Measurements from ENCODE around the gene ATPAF2.

The ATPAF2 gene

GRCh38 chr17:18038861-18039534 lies at the start of gene ATPAF2, which contains the start of gene GID4:
Gene ATPAF2 (minus strand): TSS chr17:18039168. CDS start chr17:18039013, 155 bp downstream.
Gene GID4 (plus strand): TSS chr17:18039408. CDS start chr17:18039465, 57 bp downstream.
- peak; percentile 97 to 99 for DNase-seq

GRCh38 chr17:18087610-18088491 lies 48.9 kb upstream of the ATPAF2 start, which contains the start of gene DRG2:
Gene DRG2 (plus strand): TSS chr17:18087948. CDS start chr17:18088024, 76 bp downstream.
- peak in 1 of 2 experiments; percentile 61 for DNase-seq

DNA sequence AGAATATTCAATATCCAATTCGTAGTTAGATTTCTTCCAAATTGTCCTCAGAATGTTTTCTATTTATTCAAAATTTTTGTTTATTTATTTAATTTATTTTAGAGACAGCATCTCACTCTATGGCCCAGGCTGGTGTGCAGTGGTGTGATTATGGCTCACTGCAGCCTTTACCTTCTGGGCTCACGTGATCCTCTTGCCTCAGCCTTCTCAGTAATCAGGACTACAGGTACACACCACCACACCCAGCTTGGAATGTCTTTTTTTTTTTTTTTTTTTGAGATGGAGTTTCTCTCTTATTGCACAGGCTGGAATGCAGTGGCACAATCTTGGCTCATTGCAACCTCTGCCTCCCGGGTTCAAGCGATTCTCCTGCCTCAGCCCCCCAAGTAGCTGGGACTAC lies 45.3 kb upstream of the ATPAF2 start:
- no peak for DNase-seq

- no peak for DNase-seq
Observed at GRCh38 chr17:18079543-18079942, 40.6 kb upstream of the ATPAF2 start.

DNA sequence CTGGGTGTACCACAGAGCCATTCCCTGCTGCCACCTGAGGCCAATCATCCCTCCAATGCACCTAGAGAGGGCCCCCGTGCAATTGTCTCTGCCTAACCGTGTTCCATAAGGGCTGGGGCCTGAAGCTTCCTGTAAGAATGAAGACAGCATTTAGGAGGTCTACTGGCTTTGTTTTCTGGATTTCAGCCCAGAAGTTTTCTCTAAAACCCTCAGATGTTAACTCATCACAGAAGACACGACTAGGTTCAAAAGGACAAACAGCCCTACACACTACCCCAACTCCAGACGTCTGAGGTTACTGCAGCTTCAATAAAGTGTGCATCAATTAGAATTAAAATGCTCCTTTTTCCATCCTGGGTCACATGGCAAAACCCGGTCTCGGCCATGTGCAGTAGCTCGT lies 38.0 kb upstream of the ATPAF2 start:
- DNase-seq: no peak

GRCh38 chr17:18074566-18075272 lies 35.8 kb upstream of the ATPAF2 start:
- DNase-seq: no peak

DNA sequence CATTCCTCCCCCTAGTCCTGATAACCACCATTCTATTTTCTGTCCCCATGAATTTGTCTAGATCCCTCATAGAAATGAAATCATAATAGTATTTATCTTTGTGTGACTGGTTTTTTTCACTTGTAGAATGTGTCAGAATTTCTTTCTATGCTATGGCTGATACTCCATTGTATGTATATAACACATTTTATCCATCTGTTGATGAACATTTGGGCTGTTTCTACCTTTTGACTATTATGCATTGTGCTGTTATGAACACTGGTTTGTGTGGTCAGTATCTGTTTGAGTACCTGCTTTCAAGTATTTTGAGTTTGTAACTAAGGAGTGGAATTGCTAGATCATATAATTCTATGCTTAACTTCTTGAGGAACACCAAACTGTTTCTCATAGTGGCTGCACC lies 32.8 kb upstream of the ATPAF2 start:
- DNase-seq: no peak

DNA sequence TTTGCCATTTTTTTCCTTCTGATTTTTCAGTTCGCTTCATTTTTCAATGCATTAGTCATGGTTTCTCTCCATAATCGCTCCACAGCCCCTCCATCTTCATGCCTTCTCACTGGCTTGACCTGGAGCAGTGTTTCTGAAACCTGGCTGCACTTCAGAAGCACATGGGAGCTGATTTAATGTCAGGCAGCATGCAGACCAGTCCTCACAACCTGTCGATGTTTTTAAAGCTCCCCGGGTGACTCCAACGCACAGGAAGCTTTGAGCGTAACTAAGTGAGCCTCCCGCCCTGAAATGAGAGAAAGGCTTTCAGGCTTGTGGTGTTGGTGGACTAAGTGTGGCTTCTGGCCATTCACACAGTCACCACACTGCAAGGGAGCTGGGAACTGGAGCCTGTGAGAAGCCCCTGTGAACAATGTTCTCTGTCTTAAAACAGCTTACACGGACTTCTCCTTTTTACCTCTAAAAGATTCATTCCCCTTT lies 31.9 kb upstream of the ATPAF2 start:
- DNase-seq: no peak

GRCh38 chr17:18069101-18069500 lies 30.1 kb upstream of the ATPAF2 start:
- no peak for DNase-seq

- DNase-seq: no peak
Observed at GRCh38 chr17:18066866-18067265, 27.9 kb upstream of the ATPAF2 start.

GRCh38 chr17:18065546-18065945 lies 26.6 kb upstream of the ATPAF2 start:
- no peak for DNase-seq

GRCh38 chr17:18064053-18064452 lies 25.1 kb upstream of the ATPAF2 start:
- no peak for DNase-seq

DNA sequence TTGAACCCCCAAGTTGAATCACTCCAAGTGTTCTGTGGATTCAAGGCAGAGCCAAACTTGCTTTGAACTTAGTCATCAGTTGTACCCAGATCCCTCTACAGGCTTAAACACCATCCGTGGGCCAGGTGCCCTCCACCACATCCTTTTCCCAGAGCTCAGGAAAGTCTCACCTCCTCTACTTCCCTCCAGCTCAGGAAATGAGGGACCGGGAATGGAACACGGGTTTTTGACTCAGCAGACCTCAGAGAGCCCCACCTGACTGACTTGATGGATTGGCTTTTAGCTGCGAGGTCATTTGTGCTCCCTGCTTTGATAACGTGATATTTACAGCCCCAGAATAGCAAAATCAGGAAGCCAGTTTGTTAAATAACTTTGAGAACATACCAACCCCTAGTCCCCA lies 20.3 kb upstream of the ATPAF2 start:
- no peak for DNase-seq

GRCh38 chr17:18056214-18056613 lies 17.2 kb upstream of the ATPAF2 start:
- no peak for DNase-seq

GRCh38 chr17:18055597-18055996 lies 16.6 kb upstream of the ATPAF2 start:
- no peak for DNase-seq

DNA sequence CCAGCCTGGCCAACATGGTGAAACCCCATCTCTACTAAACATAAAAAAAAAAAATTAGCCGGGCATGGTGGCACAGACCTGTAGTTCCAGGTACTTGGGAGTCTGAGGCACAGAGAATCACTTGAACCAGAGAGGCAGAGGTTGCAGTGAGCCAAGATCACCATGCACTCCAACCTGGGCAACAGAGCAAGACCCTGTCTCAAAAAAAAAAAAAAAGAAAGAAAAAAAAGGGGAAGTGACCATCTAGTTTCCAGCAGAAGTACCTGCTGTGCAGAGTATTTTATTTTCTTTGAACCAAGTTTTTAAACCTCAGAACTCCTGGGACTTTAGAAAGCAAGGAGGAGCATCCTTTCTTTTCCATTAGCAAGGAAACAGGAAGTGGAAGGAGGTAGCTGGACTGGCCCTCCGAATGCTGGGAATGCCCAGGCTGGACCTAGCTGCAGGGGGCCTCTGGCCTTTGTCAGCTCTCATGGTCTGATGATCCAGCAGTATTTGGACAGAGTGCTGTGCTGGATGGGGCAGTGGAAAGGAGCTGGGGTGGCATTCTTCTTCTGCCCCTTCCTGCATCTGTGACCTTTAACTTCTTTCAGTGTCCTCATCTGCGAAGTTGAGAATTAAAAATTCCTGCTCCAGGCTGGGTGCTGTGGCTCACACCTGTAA lies 6.9 kb upstream of the ATPAF2 start:
- no peak for DNase-seq

DNA sequence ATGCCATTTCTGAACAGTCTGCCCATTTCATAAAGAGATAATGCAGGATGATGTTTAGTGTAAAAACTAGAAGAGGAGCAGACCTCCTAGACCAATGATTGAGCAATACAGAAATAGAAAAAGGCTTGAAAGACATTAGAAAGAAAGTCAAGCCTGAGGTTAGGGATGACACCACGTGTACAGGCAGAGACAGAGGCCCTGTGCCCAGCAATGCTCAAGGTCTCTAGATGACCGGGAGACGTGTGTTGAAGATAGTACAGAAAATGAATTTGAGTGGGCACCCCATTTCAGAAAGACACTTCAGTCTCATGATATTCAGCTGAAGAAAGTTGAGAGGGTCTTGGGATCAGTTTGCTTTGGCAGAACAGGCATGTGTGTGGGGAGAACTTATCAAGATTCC lies 5.6 kb upstream of the ATPAF2 start:
- no peak for DNase-seq

DNA sequence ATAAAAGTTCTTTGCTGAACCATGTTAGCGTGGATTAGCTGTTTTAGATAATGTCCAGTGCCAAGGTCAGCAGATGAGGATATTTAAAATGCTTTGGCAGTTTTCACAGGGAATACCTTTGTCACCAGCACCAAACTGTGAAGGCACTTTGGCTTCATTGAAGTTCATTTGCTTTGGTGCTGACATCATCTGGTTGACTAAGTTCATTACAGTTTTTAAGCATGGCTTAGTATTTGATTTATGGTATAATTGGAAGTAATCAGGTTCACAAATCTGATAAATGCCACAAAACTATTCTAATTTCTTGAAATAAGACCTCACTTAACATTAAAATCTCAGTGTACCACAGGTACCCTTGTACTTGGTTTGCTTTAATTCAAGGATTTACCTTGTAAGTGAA lies 4.5 kb upstream of the ATPAF2 start:
- no peak for DNase-seq

DNA sequence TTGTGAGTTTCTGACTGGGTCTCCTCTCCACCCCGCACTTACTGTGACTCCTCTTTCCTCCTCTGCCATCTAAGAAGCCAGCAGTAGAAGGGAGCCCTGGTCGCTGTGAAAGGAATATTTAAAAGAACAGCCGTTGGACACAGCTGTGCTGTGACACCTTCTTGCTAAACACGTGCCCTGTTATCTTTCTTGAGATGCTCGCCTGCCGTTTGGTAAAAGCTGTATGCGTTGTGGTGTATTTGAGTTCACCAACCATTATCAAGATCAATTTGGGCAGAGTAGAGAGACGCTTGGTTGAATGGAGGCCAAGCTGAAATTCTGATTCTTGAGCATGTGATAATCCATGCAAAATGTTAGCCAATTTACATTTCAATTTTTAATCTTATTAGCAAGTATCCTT lies 4.0 kb upstream of the ATPAF2 start:
- DNase-seq: no peak

DNA sequence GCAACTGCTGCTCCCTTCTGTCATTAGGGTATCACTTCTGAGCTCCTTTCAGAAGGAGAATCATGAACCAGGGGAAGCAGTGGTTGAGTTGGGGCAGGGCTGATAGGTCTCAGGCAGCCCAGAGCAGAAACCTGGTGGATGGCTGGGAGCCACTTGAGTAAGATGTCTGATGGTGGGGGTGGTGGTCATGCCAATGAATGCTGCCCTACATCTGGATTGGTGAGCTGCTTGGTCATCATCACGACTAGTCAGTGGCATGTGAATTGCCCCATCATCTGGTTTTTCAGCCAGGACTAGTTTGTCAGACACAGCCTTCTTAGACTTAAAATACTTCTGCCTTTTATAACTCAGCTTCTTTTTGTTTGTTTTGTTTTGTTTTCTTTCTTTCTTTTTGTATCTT lies 2.8 kb upstream of the ATPAF2 start:
- no peak for DNase-seq

- no peak for DNase-seq
Observed at GRCh38 chr17:18040261-18040858, 1.4 kb upstream of the ATPAF2 start.

Data from cerebellar nuclear complex (tissue), 1 donor.